Activated naive CD8-positive, alpha-beta T cell treated with anti-CD3 and anti-CD28 coated beads, Interleukin-2, amount 10 ng/mL, durations not matched to agents 7 days and 5 days (primary cell): ENCODE data around the gene ZBP1. TPM values are rescaled to one million over a fixed set of nuclear protein-coding genes. Genes with fewer than 3 reads are reported as not detected.

Source experiments
- ATAC-seq: fragments of 150-1000 bp; cut with Tn5 transposase; one replicate; pipeline ENCODE4 v1.10.0; 2021; ENCODE audit warnings: low read depth, moderate library complexity
- POLR2A ChIA-PET: fragments of 350-600 bp; sonication (Branson Sonifier 250); formaldehyde crosslinking; loops from one replicate; lab custom pipeline; 2021; ENCODE audit warnings: antibody characterized with exemption; lab: Charles Lee
- DNase-seq: peaks from one replicate; pipeline ENCODE4 v3.0.0; 2021
- H3K27ac Mint-ChIP-seq: one replicate; pipeline ENCODE4 v1.8.0; 2022; ENCODE audit warnings: mild to moderate bottlenecking, mixed read lengths
- H3K27me3 Mint-ChIP-seq: one replicate; pipeline ENCODE4 v1.8.0; 2022; ENCODE audit warnings: mild to moderate bottlenecking, moderate library complexity, mixed read lengths
- H3K36me3 Mint-ChIP-seq: one replicate; pipeline ENCODE4 v1.8.0; 2021; ENCODE audit warnings: mild to moderate bottlenecking, mixed read lengths
- H3K4me1 Mint-ChIP-seq: one replicate; pipeline ENCODE4 v1.8.0; 2021; ENCODE audit warnings: mixed read lengths
- H3K4me3 Mint-ChIP-seq: one replicate; pipeline ENCODE4 v1.8.0; 2022; ENCODE audit warnings: mild to moderate bottlenecking, moderate library complexity, mixed read lengths
- H3K9me3 Mint-ChIP-seq: one replicate; pipeline ENCODE4 v1.8.0; 2021; ENCODE audit warnings: mixed read lengths
- total RNA-seq, 2 experiments: library from RNA; stranded (reverse); gene quantifications; one replicate each; pipeline ENCODE4 v1.2.3, GENCODE V29; 2021

ZBP1 gene
- total RNA-seq, 2 experiments from 2014 or later = 27.5 to 28.5 TPM

GRCh38 chr20:57654998-57655808 lies 35.0 kb upstream of the ZBP1 start:
- Mint-ChIP-seq H3K36me3 (no peaks in the 10 kb centered on the region), H3K27ac (peak overlapping the region; percentile 21), H3K4me3 (no peak overlapping the region), H3K4me1 (peaks cover 19% of the 10 kb centered on the region), H3K9me3 (peaks cover 1% of the 10 kb centered on the region), H3K27me3 (peaks cover 7% of the 10 kb centered on the region)
- ATAC-seq (no peak), DNase-seq (peak; percentile 35)
- POLR2A ChIA-PET = interaction anchor here (0.5 kb wide), 1 partner anchor 172 kb away, joined by 3 read pairs; no protein-coding TSS in a partner anchor

- DNase-seq (peak; percentile 62), ATAC-seq (peak; percentile 55)
- POLR2A ChIA-PET = interaction anchor here (0.5 to 1.1 kb wide), 5 partner anchors 21 to 173 kb away, joined by 3 to 4 read pairs (median 3); no protein-coding TSS in a partner anchor
- no peak overlapping the region for H3K4me3 Mint-ChIP-seq
- peaks cover 19% of the 10 kb centered on the region for H3K4me1 Mint-ChIP-seq
- no peaks in the 10 kb centered on the region for H3K9me3 Mint-ChIP-seq
- no peak overlapping the region for H3K27ac Mint-ChIP-seq
- H3K27me3 Mint-ChIP-seq = peaks cover 7% of the 10 kb centered on the region
- no peaks in the 10 kb centered on the region for H3K36me3 Mint-ChIP-seq
Observed at GRCh38 chr20:57654363-57654997, 34.3 kb upstream of the ZBP1 start.

GRCh38 chr20:57653910-57654309 lies 33.7 kb upstream of the ZBP1 start:
- ATAC-seq (no peak), DNase-seq (peak; percentile 28)
- H3K27ac Mint-ChIP-seq = no peak overlapping the region

GRCh38 chr20:57653546-57653900 lies 33.3 kb upstream of the ZBP1 start:
- no peaks in the 10 kb centered on the region for H3K9me3 Mint-ChIP-seq
- H3K27ac Mint-ChIP-seq = no peak overlapping the region
- H3K4me1 Mint-ChIP-seq = peaks cover 17% of the 10 kb centered on the region
- ATAC-seq (no peak), DNase-seq (peak; percentile 20)
- no peaks in the 10 kb centered on the region for H3K36me3 Mint-ChIP-seq
- H3K4me3 Mint-ChIP-seq = no peak overlapping the region
- peaks cover 11% of the 10 kb centered on the region for H3K27me3 Mint-ChIP-seq
- POLR2A ChIA-PET = interaction anchor here (1.0 to 1.1 kb wide), 3 partner anchors 20 to 25 kb away, joined by 3 to 4 read pairs (median 3); no protein-coding TSS in a partner anchor

More at GRCh38 chr20:57653910-57654309, 33.7 kb upstream of the ZBP1 start:
- Mint-ChIP-seq H3K9me3 (no peaks in the 10 kb centered on the region), H3K27me3 (peaks cover 11% of the 10 kb centered on the region), H3K36me3 (no peaks in the 10 kb centered on the region), H3K4me1 (peaks cover 17% of the 10 kb centered on the region), H3K4me3 (no peak overlapping the region)
- POLR2A ChIA-PET = interaction anchor here (0.9 to 1.1 kb wide), 4 partner anchors 20 to 35 kb away, joined by 3 to 4 read pairs (median 4); no protein-coding TSS in a partner anchor

- Mint-ChIP-seq H3K27me3 (peaks cover 16% of the 10 kb centered on the region), H3K9me3 (no peaks in the 10 kb centered on the region), H3K4me1 (peaks cover 10% of the 10 kb centered on the region), H3K36me3 (no peaks in the 10 kb centered on the region), H3K4me3 (no peak overlapping the region), H3K27ac (no peak overlapping the region)
- POLR2A ChIA-PET = interaction anchor here (0.7 kb wide), 1 partner anchor 25 kb away, joined by 5 read pairs; no protein-coding TSS in a partner anchor
- DNase-seq (peak; percentile 32), ATAC-seq (no peak)
Observed at GRCh38 chr20:57652606-57653545, 32.6 kb upstream of the ZBP1 start.

- no peak overlapping the region for H3K4me3 Mint-ChIP-seq
- peaks cover 4% of the 10 kb centered on the region for H3K4me1 Mint-ChIP-seq
- peaks cover 16% of the 10 kb centered on the region for H3K27me3 Mint-ChIP-seq
- H3K27ac Mint-ChIP-seq = no peak overlapping the region
- peak; percentile 17 for DNase-seq
- no peaks in the 10 kb centered on the region for H3K36me3 Mint-ChIP-seq
- ATAC-seq = no peak
- POLR2A ChIA-PET = interaction anchor here (0.6 kb wide), 1 partner anchor 32 kb away, joined by 5 read pairs; the partner anchor contains the start of gene ZBP1
- H3K9me3 Mint-ChIP-seq = no peaks in the 10 kb centered on the region
Observed at GRCh38 chr20:57651881-57652605, 31.8 kb upstream of the ZBP1 start.

GRCh38 chr20:57650756-57651483 lies 30.7 kb upstream of the ZBP1 start:
- Mint-ChIP-seq H3K9me3 (peaks cover 1% of the 10 kb centered on the region), H3K27me3 (peaks cover 16% of the 10 kb centered on the region), H3K36me3 (no peaks in the 10 kb centered on the region), H3K4me1 (peaks cover 4% of the 10 kb centered on the region), H3K4me3 (no peak overlapping the region), H3K27ac (no peak overlapping the region)
- DNase-seq (no peak), ATAC-seq (no peak)
- POLR2A ChIA-PET = interaction anchor here (0.6 kb wide), 1 partner anchor 31 kb away, joined by 5 read pairs; the partner anchor contains the start of gene ZBP1

- no peak overlapping the region for H3K4me3 Mint-ChIP-seq
Observed at GRCh38 chr20:57650266-57650665, 30.0 kb upstream of the ZBP1 start.

GRCh38 chr20:57649617-57650015 lies 29.4 kb upstream of the ZBP1 start:
- H3K4me1 Mint-ChIP-seq = peaks cover 4% of the 10 kb centered on the region
- H3K27ac Mint-ChIP-seq = no peak overlapping the region
- peaks cover 6% of the 10 kb centered on the region for H3K9me3 Mint-ChIP-seq

More at GRCh38 chr20:57650266-57650665, 30.0 kb upstream of the ZBP1 start:
- Mint-ChIP-seq H3K4me1 (peaks cover 4% of the 10 kb centered on the region), H3K36me3 (peaks cover 2% of the 10 kb centered on the region), H3K9me3 (peaks cover 4% of the 10 kb centered on the region), H3K27me3 (peaks cover 14% of the 10 kb centered on the region), H3K27ac (no peak overlapping the region)
- ATAC-seq (no peak), DNase-seq (no peak)
- POLR2A ChIA-PET = no interaction called here

GRCh38 chr20:57648878-57649616 lies 28.8 kb upstream of the ZBP1 start:
- peaks cover 9% of the 10 kb centered on the region for H3K9me3 Mint-ChIP-seq
- ATAC-seq (no peak), DNase-seq (no peak)
- H3K36me3 Mint-ChIP-seq = peaks cover 2% of the 10 kb centered on the region
- POLR2A ChIA-PET = interaction anchor here (0.9 kb wide), 1 partner anchor 27 kb away, joined by 3 read pairs; no protein-coding TSS in a partner anchor
- H3K27me3 Mint-ChIP-seq = peaks cover 15% of the 10 kb centered on the region
- no peaks in the 10 kb centered on the region for H3K4me1 Mint-ChIP-seq
- H3K4me3 Mint-ChIP-seq = no peak overlapping the region
- no peak overlapping the region for H3K27ac Mint-ChIP-seq

More at GRCh38 chr20:57649617-57650015, 29.4 kb upstream of the ZBP1 start:
- POLR2A ChIA-PET = interaction anchor here (0.9 kb wide), 1 partner anchor 27 kb away, joined by 3 read pairs; no protein-coding TSS in a partner anchor
- ATAC-seq = no peak
- Mint-ChIP-seq H3K27me3 (peaks cover 14% of the 10 kb centered on the region), H3K36me3 (peaks cover 2% of the 10 kb centered on the region), H3K4me3 (no peak overlapping the region)
- no peak for DNase-seq
